Hepatocyte (in vitro differentiated cells): Measurements from ENCODE around the gene GRAMD1A.

Source experiments
- EZH2 ChIP-seq: fragments of 200-600 bp; sonication (generic); IDR thresholded peaks from 2 replicates; pipeline ENCODE4 v1.6.1; 2016; ENCODE audit warnings: antibody characterized with exemption, mild to moderate bottlenecking, borderline replicate concordance
- EZH2phosphoT487 ChIP-seq: fragments of 200-600 bp; sonication (generic); IDR thresholded peaks from one replicate; pipeline ENCODE4 v1.6.1; 2018; ENCODE audit warnings: antibody characterized with exemption, mild to moderate bottlenecking, low read depth, moderate library complexity; ENCODE audit not compliant: unreplicated experiment, severe bottlenecking
- TF ChIP-seq, protein P1 (sequence below): fragments of 200-600 bp; sonication (generic); IDR thresholded peaks from 2 replicates; pipeline ENCODE4 v1.5.1; 2016; ENCODE audit warnings: antibody characterized with exemption, mild to moderate bottlenecking; ENCODE audit not compliant: poor library complexity

DNA sequence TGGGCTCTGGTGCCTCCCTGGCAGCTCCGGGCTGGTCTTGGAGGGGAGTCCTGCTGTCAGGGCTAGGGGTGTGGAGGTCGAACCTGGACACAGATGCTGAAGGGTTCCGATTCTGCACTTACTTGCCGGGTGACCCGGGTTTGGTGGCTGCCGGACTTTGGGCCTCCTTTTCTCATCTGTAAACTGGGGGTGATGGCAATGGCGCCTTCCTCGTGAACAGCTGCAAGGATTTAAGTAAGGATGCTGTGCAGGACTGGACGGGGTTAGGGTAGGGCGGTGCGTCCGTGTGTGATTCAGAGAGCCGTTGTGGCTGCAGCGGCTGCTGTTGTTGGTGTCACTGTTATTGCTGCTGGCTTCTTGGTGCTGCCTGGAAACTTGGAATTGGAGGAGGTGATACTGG, 43.8 kb downstream of the GRAMD1A start:
- TF ChIP-seq, protein P1, sequence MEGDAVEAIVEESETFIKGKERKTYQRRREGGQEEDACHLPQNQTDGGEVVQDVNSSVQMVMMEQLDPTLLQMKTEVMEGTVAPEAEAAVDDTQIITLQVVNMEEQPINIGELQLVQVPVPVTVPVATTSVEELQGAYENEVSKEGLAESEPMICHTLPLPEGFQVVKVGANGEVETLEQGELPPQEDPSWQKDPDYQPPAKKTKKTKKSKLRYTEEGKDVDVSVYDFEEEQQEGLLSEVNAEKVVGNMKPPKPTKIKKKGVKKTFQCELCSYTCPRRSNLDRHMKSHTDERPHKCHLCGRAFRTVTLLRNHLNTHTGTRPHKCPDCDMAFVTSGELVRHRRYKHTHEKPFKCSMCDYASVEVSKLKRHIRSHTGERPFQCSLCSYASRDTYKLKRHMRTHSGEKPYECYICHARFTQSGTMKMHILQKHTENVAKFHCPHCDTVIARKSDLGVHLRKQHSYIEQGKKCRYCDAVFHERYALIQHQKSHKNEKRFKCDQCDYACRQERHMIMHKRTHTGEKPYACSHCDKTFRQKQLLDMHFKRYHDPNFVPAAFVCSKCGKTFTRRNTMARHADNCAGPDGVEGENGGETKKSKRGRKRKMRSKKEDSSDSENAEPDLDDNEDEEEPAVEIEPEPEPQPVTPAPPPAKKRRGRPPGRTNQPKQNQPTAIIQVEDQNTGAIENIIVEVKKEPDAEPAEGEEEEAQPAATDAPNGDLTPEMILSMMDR, result no peak
- TF ChIP-seq EZH2, result no peak
- no peak for TF ChIP-seq EZH2phosphoT487
